Body of pancreas (tissue), 4 donors: ENCODE data around the gene SLC51A. TPM values are rescaled to one million over a fixed set of nuclear protein-coding genes. Genes with fewer than 3 reads are reported as not detected.
A peak's percentile ranks its signal among the peaks of the same experiment; 100 is the strongest.
"Not testable (repeated sequence)": the region's sequence is repeated elsewhere in the genome, so short reads cannot be mapped to it uniquely, and the experiment has no call there.

ENCODE experiments used
- ATAC-seq: fragments of 150-250 bp; one replicate; pipeline ENCODE4 v1.9.1; 2016
- DNase-seq, 4 donors: peaks; one replicate each; pipeline ENCODE4 v3.0.0-alpha.2; 2019
- H3K27ac ChIP-seq, 4 donors: fragments of 200-600 bp; sonication (generic); 1 replicate in 3 of 4; 2 replicates in 1 of 4; pipeline versions ENCODE4 v1.5.1 to v1.6.1; 2016 to 2019; ENCODE audit warnings: mild to moderate bottlenecking in 1 of 4, mixed read lengths in 1 of 4, moderate library complexity in 1 of 4
- H3K27me3 ChIP-seq, 2 donors: fragments of 200-600 bp; sonication (generic); one replicate each; pipeline ENCODE4 v1.6.0; 2016; ENCODE audit warnings: mild to moderate bottlenecking in 1 of 2
- H3K36me3 ChIP-seq, 2 donors: fragments of 200-600 bp; sonication (generic); replicated peaks in 1 of 2; 2 replicates each; pipeline ENCODE4 v1.5.1; 2016; ENCODE audit warnings: low read depth in 2 of 2; ENCODE audit not compliant: insufficient read depth in 1 of 2
- H3K4me1 ChIP-seq: fragments of 200-600 bp; sonication (generic); one replicate; pipeline ENCODE4 v1.6.0; 2016
- H3K4me3 ChIP-seq, 2 donors: fragments of 200-600 bp; sonication (generic); 1 replicate in 1 of 2; 2 replicates in 1 of 2; pipeline ENCODE4 v1.5.1; 2016 to 2019
- H3K9me3 ChIP-seq, 3 donors: fragments of 200-600 bp; sonication (generic); 1 replicate in 2 of 3; 2 replicates in 1 of 3; pipeline ENCODE4 v1.5.1; 2016
- POLR2A ChIP-seq, 3 donors: fragments of 450-650 bp; IDR thresholded peaks; one replicate each; pipeline ENCODE4 v1.6.1; 2016; ENCODE audit warnings: antibody characterized with exemption in 3 of 3, mild to moderate bottlenecking in 2 of 3
- WGBS, 2 donors: methylation state at CpG; one replicate each; pipeline ENCODE4 v1.1.5; 2017; 5-methylcytosine and 5-hydroxymethylcytosine counted together
- intact Hi-C: fragments of 100-400 bp; cut with DNase I; formaldehyde crosslinking; loops from one replicate; pipeline ENCODE4 v1.15.1; 2023
- total RNA-seq, 2 donors: library from RNA; depleted of rRNA; stranded (reverse); fragments of >200 nt; gene quantifications; one replicate each; pipeline ENCODE4 v1.1.0, GENCODE V29; 2016
- TF ChIP-seq, protein P1 (sequence below), 7 experiments: fragments of 450-650 bp in 4 of 7; fragments of 200-600 bp in 3 of 7; sonication (generic) in 3 of 7; IDR thresholded peaks; one replicate each; pipeline ENCODE4 v1.5.1; 2016 to 2019; ENCODE audit warnings: antibody characterized with exemption in 7 of 7

The SLC51A gene
- total RNA-seq, 2 donors from 2014 or later: 0.26 TPM; not detected in 1

DNA sequence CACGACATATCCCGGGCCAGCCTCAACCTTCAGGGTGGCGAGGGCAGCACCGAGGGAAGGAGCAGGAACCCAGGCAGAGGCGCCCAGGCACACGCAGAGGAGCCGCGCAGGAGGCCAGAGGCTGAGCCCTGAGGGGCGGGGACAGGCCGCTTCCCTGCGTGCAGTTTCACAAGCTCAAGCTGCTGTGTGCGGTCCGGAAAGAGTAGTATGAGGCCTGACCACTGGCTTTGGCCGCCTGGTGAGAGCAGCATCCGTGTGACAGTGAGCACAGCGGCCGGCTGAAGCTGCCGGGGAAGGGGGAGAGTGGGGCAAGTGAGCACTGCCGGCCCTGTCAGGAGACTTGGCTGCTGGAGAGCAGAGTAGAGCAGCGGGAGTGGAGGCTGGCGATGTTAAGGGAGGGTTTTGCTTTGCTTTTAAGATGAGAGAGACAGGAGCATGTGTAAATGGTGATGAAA, 13.8 kb upstream of the SLC51A start:
- H3K36me3 ChIP-seq: no peaks in the 10 kb centered on the region
- DNase-seq: peak in 1 of 4 donors; percentile 56
- 60 to 61% methylated on average over 14 to 21 of the region's 21 CpGs for WGBS, 2 donors
- ATAC-seq: no peak
- TF ChIP-seq POLR2A (IDR thresholded peaks at IDR 0.05): no peak
- TF ChIP-seq, protein P1, sequence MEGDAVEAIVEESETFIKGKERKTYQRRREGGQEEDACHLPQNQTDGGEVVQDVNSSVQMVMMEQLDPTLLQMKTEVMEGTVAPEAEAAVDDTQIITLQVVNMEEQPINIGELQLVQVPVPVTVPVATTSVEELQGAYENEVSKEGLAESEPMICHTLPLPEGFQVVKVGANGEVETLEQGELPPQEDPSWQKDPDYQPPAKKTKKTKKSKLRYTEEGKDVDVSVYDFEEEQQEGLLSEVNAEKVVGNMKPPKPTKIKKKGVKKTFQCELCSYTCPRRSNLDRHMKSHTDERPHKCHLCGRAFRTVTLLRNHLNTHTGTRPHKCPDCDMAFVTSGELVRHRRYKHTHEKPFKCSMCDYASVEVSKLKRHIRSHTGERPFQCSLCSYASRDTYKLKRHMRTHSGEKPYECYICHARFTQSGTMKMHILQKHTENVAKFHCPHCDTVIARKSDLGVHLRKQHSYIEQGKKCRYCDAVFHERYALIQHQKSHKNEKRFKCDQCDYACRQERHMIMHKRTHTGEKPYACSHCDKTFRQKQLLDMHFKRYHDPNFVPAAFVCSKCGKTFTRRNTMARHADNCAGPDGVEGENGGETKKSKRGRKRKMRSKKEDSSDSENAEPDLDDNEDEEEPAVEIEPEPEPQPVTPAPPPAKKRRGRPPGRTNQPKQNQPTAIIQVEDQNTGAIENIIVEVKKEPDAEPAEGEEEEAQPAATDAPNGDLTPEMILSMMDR (IDR thresholded peaks at IDR 0.05): no peak
- intact Hi-C loops: no loop called here
- H3K27me3 ChIP-seq: no peaks in the 10 kb centered on the region
- no peak overlapping the region for H3K27ac ChIP-seq
- H3K9me3 ChIP-seq: no peaks in the 10 kb centered on the region
- peaks cover 5% of the 10 kb centered on the region for H3K4me1 ChIP-seq
- H3K4me3 ChIP-seq: no peak overlapping the region

DNA sequence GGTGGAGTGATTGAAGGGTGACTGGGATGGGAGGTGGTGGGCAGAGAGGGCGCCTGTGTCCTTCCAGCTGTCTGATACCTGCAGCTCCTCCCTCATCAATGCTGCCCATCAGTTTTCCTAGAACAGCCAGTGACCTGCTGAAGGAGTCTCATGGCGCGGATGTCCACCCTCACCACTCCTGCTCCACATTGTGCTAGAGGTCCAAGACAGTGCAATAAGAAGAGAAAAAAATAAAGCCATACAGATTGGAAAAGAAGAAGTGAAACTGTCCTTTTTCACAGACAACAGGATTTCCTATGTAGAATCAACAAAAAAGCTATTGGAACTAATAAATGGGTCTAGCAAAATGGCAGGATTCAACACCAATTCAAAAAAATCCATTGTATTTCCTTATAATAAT, 12.5 kb upstream of the SLC51A start:
- TF ChIP-seq, protein P1 (IDR thresholded peaks at IDR 0.05): no peak
- peaks cover 5% of the 10 kb centered on the region for H3K4me1 ChIP-seq

DNA sequence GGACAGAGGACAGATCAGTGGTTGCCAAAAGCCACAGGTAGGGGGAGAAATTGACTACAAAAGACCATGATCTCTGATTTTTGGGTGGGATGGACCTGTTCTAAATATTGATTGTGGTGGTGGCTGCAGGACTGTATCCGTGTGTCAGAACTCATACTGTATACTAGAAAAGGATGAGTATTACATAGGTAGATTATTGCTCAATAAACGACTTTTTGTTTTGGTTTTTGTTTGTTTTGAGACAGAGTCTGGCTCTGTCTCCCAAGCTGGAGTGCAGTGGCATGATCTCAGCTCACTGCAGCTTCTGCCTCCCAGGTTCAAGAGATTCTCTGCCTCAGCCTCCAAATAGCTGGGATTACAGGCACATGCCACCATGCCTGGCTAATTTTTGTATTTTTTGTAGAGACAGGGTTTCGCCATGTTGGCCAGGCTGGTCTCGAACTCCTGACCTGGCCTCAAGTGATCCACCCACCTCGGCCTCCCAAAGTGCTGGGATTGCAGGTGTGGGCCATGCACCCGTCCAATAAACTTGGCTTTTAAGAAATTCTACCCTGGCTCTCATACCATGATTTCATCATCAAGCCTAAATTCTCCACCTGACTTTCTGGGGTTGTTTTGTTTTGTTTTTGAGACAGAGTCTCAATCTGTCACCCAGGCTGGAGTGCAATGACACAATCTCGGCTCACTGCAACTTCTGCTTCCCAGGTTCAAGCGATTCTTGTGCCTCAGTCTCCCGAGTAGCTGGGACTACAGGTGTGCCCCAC, 10.7 kb upstream of the SLC51A start:
- ATAC-seq, H3K4me3 ChIP-seq, H3K27ac ChIP-seq, H3K4me1 ChIP-seq, H3K36me3 ChIP-seq, DNase-seq, intact Hi-C loops, H3K9me3 ChIP-seq, H3K27me3 ChIP-seq: not testable (repeated sequence)
- WGBS, 2 donors: 79 to 83% methylated on average over 9 of the region's 9 CpGs

More for the DNA sequence above, 12.5 kb upstream of the SLC51A start:
- Histone ChIP-seq H3K4me3 (no peak overlapping the region), H3K27me3 (no peaks in the 10 kb centered on the region), H3K36me3 (no peaks in the 10 kb centered on the region), H3K27ac (no peak overlapping the region), H3K9me3 (no peaks in the 10 kb centered on the region)
- 78 to 79% methylated on average over 3 of the region's 3 CpGs for WGBS, 2 donors
- ATAC-seq (no peak), DNase-seq (no peak)
- intact Hi-C loops: no loop called here

DNA sequence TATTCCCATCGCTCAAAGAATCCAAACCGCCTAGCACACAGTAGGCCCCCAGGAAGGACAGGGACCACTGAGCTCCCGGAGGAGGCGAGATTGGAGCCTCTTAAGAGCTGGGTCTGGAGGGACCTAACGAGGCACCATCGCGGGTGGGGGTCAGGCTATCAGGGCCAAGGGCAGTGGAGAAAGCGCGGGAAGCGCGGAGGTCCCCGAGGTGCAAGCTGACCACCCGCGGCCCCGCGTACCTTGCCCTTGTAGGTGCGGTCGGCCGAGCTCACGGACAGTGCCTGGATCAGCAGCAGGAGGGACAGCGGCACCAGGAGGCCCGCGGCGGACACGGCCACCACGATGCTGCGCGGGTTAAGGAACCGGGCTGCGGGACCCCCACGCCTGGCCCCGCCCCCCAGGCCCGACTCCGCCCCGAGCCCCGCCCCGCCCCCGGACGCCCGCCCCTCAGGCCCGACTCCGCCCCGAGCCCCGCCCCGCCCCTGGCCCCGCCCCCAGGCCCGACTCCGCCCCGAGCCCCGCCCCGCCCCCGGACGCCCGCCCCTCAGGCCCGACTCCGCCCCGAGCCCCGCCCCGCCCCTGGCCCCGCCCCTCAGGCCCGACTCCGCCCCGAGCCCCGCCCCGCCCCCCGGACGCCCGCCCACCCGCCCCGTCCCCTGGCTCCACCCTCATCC, 9.0 kb upstream of the SLC51A start:
- intact Hi-C loops: no loop called here
- peaks cover 5% of the 10 kb centered on the region for H3K4me1 ChIP-seq
- ATAC-seq (peak; percentile 27), DNase-seq (peak in 1 of 4 donors; percentile 38)
- H3K36me3 ChIP-seq: no peaks in the 10 kb centered on the region
- H3K27me3 ChIP-seq: no peaks in the 10 kb centered on the region
- H3K9me3 ChIP-seq: no peaks in the 10 kb centered on the region
- no peak for TF ChIP-seq POLR2A (IDR thresholded peaks at IDR 0.05)
- TF ChIP-seq, protein P1 (IDR thresholded peaks at IDR 0.05): no peak
- no peak overlapping the region for H3K27ac ChIP-seq
- 67% methylated on average over 1 to 2 of the region's 70 CpGs for WGBS, 2 donors
- H3K4me3 ChIP-seq: no peak overlapping the region

- Histone ChIP-seq H3K9me3 (no peaks in the 10 kb centered on the region), H3K27me3 (no peaks in the 10 kb centered on the region), H3K27ac (no peak overlapping the region), H3K4me3 (no peak overlapping the region), H3K4me1 (peaks cover 5% of the 10 kb centered on the region), H3K36me3 (no peaks in the 10 kb centered on the region)
- WGBS, 2 donors: 22 to 34% methylated on average over 29 to 45 of the region's 49 CpGs
- intact Hi-C loops: no loop called here
- TF ChIP-seq, protein P1 (IDR thresholded peaks at IDR 0.05): no peak
- no peak for TF ChIP-seq POLR2A (IDR thresholded peaks at IDR 0.05)
- ATAC-seq (peak; percentile 64), DNase-seq (peak in 3 of 4 donors; percentile 50 to 59 (median 58))
Measured at GRCh38 chr3:196207833-196208607, 8.3 kb upstream of the SLC51A start.
